Measurements from ENCODE around the gene POP4.

Gene POP4

GRCh38 chr19:29590278-29590677 is 15.8 kb upstream of the POP4 start:
- Histone ChIP-seq H3K27ac (ENCODE audit: low read length, poor library complexity, severe bottlenecking) (no peak overlapping the region), H3K18ac (ENCODE audit: low read depth in 1 of 2, low read length in 2 of 2) (no peak overlapping the region), H3K9ac (ENCODE audit: low read length) (no peak overlapping the region), H2BK15ac (ENCODE audit: low read depth, poor library complexity, severe bottlenecking) (no peak overlapping the region), H2BK120ac (ENCODE audit: low read depth, low read length) (no peak overlapping the region), H2BK12ac (ENCODE audit: low read length in 2 of 2) (no peak overlapping the region), H3K9me3 (ENCODE audit: control insufficient read depth, low read length) (no peaks in the 10 kb centered on the region), H3K23ac (ENCODE audit: low read length in 2 of 2) (no peak overlapping the region), H3K27me3 (ENCODE audit: control insufficient read depth in 1 of 2, insufficient read depth in 1 of 2, low read length in 2 of 2) (peaks cover 24 to 55% of the 10 kb centered on the region in 2 experiments), H3K14ac (ENCODE audit: low read length in 2 of 2) (no peak overlapping the region), H3K79me1 (replicated peaks; ENCODE audit: low read length, poor library complexity, severe bottlenecking) (no peaks in the 10 kb centered on the region), H3K36me3 (ENCODE audit: control insufficient read depth in 1 of 2, insufficient read depth in 2 of 2, low read depth in 1 of 2, low read length in 2 of 2) (no peaks in the 10 kb centered on the region), H4K8ac (ENCODE audit: low read length) (no peak overlapping the region), H3K4me3 (ENCODE audit: insufficient read depth in 1 of 2, low read depth in 1 of 2, low read length in 2 of 2) (no peak overlapping the region), H2AFZ (ENCODE audit: low read depth, low read length) (no peak overlapping the region), H4K91ac (ENCODE audit: low read length) (no peak overlapping the region), H3K4ac (ENCODE audit: low read depth in 1 of 2, low read length in 2 of 2) (no peak overlapping the region), H2AK5ac (ENCODE audit: low read length, severe bottlenecking) (no peak overlapping the region), H3K4me2 (ENCODE audit: low read length, poor library complexity, severe bottlenecking) (no peak overlapping the region), H3K4me1 (ENCODE audit: control insufficient read depth, insufficient read depth, low read depth, low read length) (peaks cover 2% of the 10 kb centered on the region), H2BK5ac (ENCODE audit: low read depth, low read length, poor library complexity, severe bottlenecking) (no peak overlapping the region)
- DNase-seq, result no peak
- 37% methylated on average over 5 of the region's 5 CpGs for WGBS

GRCh38 chr19:29591670-29592069 is 14.4 kb upstream of the POP4 start:
- Histone ChIP-seq H3K36me3 (ENCODE audit: control insufficient read depth in 1 of 2, insufficient read depth in 2 of 2, low read depth in 1 of 2, low read length in 2 of 2) (no peaks in the 10 kb centered on the region), H3K27me3 (ENCODE audit: control insufficient read depth in 1 of 2, insufficient read depth in 1 of 2, low read length in 2 of 2) (peaks cover 30 to 69% of the 10 kb centered on the region in 2 experiments), H3K9me3 (ENCODE audit: control insufficient read depth, low read length) (no peaks in the 10 kb centered on the region), H2BK15ac (ENCODE audit: low read depth, poor library complexity, severe bottlenecking) (no peak overlapping the region), H3K4ac (ENCODE audit: low read depth in 1 of 2, low read length in 2 of 2) (no peak overlapping the region), H3K9ac (ENCODE audit: low read length) (no peak overlapping the region), H2BK12ac (ENCODE audit: low read length in 2 of 2) (no peak overlapping the region), H3K23ac (ENCODE audit: low read length in 2 of 2) (no peak overlapping the region), H4K91ac (ENCODE audit: low read length) (no peak overlapping the region), H2AK5ac (ENCODE audit: low read length, severe bottlenecking) (no peak overlapping the region), H2BK120ac (ENCODE audit: low read depth, low read length) (no peak overlapping the region), H3K4me1 (ENCODE audit: control insufficient read depth, insufficient read depth, low read depth, low read length) (peaks cover 5% of the 10 kb centered on the region), H3K4me2 (ENCODE audit: low read length, poor library complexity, severe bottlenecking) (no peak overlapping the region), H3K18ac (ENCODE audit: low read depth in 1 of 2, low read length in 2 of 2) (no peak overlapping the region), H3K79me1 (replicated peaks; ENCODE audit: low read length, poor library complexity, severe bottlenecking) (no peaks in the 10 kb centered on the region), H3K14ac (ENCODE audit: low read length in 2 of 2) (no peak overlapping the region), H3K27ac (ENCODE audit: low read length, poor library complexity, severe bottlenecking) (no peak overlapping the region), H4K8ac (ENCODE audit: low read length) (no peak overlapping the region), H2AFZ (ENCODE audit: low read depth, low read length) (no peak overlapping the region), H3K4me3 (ENCODE audit: insufficient read depth in 1 of 2, low read depth in 1 of 2, low read length in 2 of 2) (no peak overlapping the region), H2BK5ac (ENCODE audit: low read depth, low read length, poor library complexity, severe bottlenecking) (no peak overlapping the region)
- 93% methylated on average over 3 of the region's 3 CpGs for whole genome bisulfite sequencing
- no peak for DNase-seq

DNA sequence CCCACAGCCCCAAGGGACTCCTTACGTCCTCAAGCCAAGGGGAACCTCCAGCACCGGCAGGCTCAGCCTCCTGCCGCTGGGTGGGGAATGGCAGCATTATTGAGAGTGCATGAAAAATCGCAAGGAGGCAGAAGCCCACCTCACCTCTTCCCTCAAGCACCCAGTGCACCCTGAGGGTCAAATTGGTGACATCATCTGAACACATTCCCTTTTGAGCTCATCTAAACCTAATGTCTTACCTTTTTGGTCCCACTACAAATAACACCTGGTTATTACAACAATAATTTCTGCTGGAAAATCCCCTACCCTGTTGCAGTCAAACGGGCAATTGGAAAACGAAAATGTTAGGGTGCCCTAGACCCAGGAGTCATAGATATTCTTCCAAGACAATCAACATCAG is 12.2 kb upstream of the POP4 start:
- Histone ChIP-seq H3K4me3 (ENCODE audit: insufficient read depth in 1 of 2, low read depth in 1 of 2, low read length in 2 of 2) (no peak overlapping the region), H2BK15ac (ENCODE audit: low read depth, poor library complexity, severe bottlenecking) (no peak overlapping the region), H3K4ac (ENCODE audit: low read depth in 1 of 2, low read length in 2 of 2) (no peak overlapping the region), H3K18ac (ENCODE audit: low read depth in 1 of 2, low read length in 2 of 2) (no peak overlapping the region), H3K27ac (ENCODE audit: low read length, poor library complexity, severe bottlenecking) (no peak overlapping the region), H2AFZ (ENCODE audit: low read depth, low read length) (no peak overlapping the region), H4K91ac (ENCODE audit: low read length) (no peak overlapping the region), H2BK120ac (ENCODE audit: low read depth, low read length) (no peak overlapping the region), H3K4me2 (ENCODE audit: low read length, poor library complexity, severe bottlenecking) (no peak overlapping the region), H2BK5ac (ENCODE audit: low read depth, low read length, poor library complexity, severe bottlenecking) (no peak overlapping the region), H3K27me3 (ENCODE audit: control insufficient read depth in 1 of 2, insufficient read depth in 1 of 2, low read length in 2 of 2) (peaks cover 38 to 91% of the 10 kb centered on the region in 2 experiments), H4K8ac (ENCODE audit: low read length) (no peak overlapping the region), H3K14ac (ENCODE audit: low read length in 2 of 2) (no peak overlapping the region), H3K9ac (ENCODE audit: low read length) (no peak overlapping the region), H3K9me3 (ENCODE audit: control insufficient read depth, low read length) (no peaks in the 10 kb centered on the region), H3K23ac (ENCODE audit: low read length in 2 of 2) (no peak overlapping the region), H2AK5ac (ENCODE audit: low read length, severe bottlenecking) (no peak overlapping the region), H3K79me1 (replicated peaks; ENCODE audit: low read length, poor library complexity, severe bottlenecking) (no peaks in the 10 kb centered on the region), H2BK12ac (ENCODE audit: low read length in 2 of 2) (no peak overlapping the region), H3K36me3 (ENCODE audit: control insufficient read depth in 1 of 2, insufficient read depth in 2 of 2, low read depth in 1 of 2, low read length in 2 of 2) (no peaks in the 10 kb centered on the region), H3K4me1 (ENCODE audit: control insufficient read depth, insufficient read depth, low read depth, low read length) (peaks cover 5% of the 10 kb centered on the region)
- WGBS, result 92% methylated on average over 5 of the region's 6 CpGs
- DNase-seq, result no peak

DNA sequence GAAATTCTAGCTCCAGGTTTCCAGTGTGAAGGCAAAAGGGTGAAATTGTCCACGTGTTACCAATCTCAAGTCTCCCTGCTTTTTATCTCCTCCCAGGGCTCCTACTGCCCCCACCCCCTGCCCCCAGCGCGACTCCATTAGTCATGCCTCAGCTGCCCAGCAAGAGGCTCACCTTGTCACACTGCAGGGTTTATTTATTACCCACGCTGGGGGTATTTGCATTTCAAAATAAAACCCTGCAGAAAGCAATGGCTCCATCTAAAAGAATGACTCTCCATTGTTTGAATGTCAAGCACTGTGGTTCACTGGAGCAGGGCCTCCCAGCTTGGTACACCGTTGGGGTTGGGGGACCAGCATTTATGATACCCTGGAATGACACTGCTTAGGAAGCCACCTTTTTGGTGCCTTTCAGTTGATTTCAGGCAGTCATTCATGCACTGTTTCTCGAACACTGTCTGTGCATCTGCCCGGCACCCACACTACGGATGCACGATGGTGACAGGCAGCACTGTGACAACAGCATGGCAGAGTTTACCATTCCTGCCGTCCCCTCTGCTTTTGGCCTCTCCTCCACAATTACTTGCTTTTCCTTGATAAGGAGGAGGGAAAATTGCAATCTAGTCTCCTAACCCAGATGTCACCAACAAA is 9.9 kb upstream of the POP4 start:
- H3K4me2 ChIP-seq (ENCODE audit: low read length, poor library complexity, severe bottlenecking), result no peak overlapping the region
- H3K4me3 ChIP-seq (ENCODE audit: insufficient read depth in 1 of 2, low read depth in 1 of 2, low read length in 2 of 2), result no peak overlapping the region
- no peak overlapping the region for H2AFZ ChIP-seq (ENCODE audit: low read depth, low read length)

More for the DNA sequence above, 9.9 kb upstream of the POP4 start:
- H3K27me3 ChIP-seq (ENCODE audit: control insufficient read depth in 1 of 2, insufficient read depth in 1 of 2, low read length in 2 of 2), result peaks cover 32 to 88% of the 10 kb centered on the region in 2 experiments
- no peak overlapping the region for H3K4ac ChIP-seq (ENCODE audit: low read depth in 1 of 2, low read length in 2 of 2)
- H4K8ac ChIP-seq (ENCODE audit: low read length), result no peak overlapping the region
- H3K79me1 ChIP-seq (replicated peaks; ENCODE audit: low read length, poor library complexity, severe bottlenecking), result no peaks in the 10 kb centered on the region
- no peaks in the 10 kb centered on the region for H3K36me3 ChIP-seq (ENCODE audit: control insufficient read depth in 1 of 2, insufficient read depth in 2 of 2, low read depth in 1 of 2, low read length in 2 of 2)
- no peak overlapping the region for H2AK5ac ChIP-seq (ENCODE audit: low read length, severe bottlenecking)
- H3K14ac ChIP-seq (ENCODE audit: low read length in 2 of 2), result no peak overlapping the region
- H2BK12ac ChIP-seq (ENCODE audit: low read length in 2 of 2), result no peak overlapping the region
- H3K9ac ChIP-seq (ENCODE audit: low read length), result no peak overlapping the region
- H3K18ac ChIP-seq (ENCODE audit: low read depth in 1 of 2, low read length in 2 of 2), result no peak overlapping the region
- no peak overlapping the region for H3K27ac ChIP-seq (ENCODE audit: low read length, poor library complexity, severe bottlenecking)
- H4K91ac ChIP-seq (ENCODE audit: low read length), result no peak overlapping the region
- H2BK15ac ChIP-seq (ENCODE audit: low read depth, poor library complexity, severe bottlenecking), result no peak overlapping the region
- H3K4me1 ChIP-seq (ENCODE audit: control insufficient read depth, insufficient read depth, low read depth, low read length), result peaks cover 5% of the 10 kb centered on the region
- no peak overlapping the region for H2BK120ac ChIP-seq (ENCODE audit: low read depth, low read length)
- no peak overlapping the region for H3K23ac ChIP-seq (ENCODE audit: low read length in 2 of 2)
- DNase-seq, result no peak
- WGBS, result 39% methylated on average over 10 of the region's 10 CpGs
- no peak overlapping the region for H2BK5ac ChIP-seq (ENCODE audit: low read depth, low read length, poor library complexity, severe bottlenecking)
- no peaks in the 10 kb centered on the region for H3K9me3 ChIP-seq (ENCODE audit: control insufficient read depth, low read length)
